IMR-90 (cell line): ENCODE results near the gene MAST3. TPM values are rescaled to one million over a fixed set of nuclear protein-coding genes. Genes with fewer than 3 reads are reported as not detected.

Source experiments
- ATAC-seq: fragments of 200-7000 bp; cut with Tn5 transposase; 2 replicates; pipeline ENCODE4 v1.9.1; 2020; ENCODE audit warnings: low read depth, mild to moderate bottlenecking, moderate library complexity
- BruUV-seq: library from RNA; stranded (reverse); fragments of 400-500 nt; replicated peaks from 2 replicates; lab custom pipeline; 2021; lab: Mats Ljungman, UMichigan
- CTCF ChIA-PET: fragments of 300-600 bp; formaldehyde crosslinking; extraction: SDS; loops from one replicate; lab custom pipeline; 2021; ENCODE audit warnings: antibody characterized with exemption; lab: Yijun Ruan, JAX
- POLR2A ChIA-PET: fragments of 300-600 bp; sonication (Branson Sonifier 250); formaldehyde crosslinking; loops from one replicate; lab custom pipeline; 2022; ENCODE audit warnings: antibody characterized with exemption; ENCODE audit not compliant: unreplicated experiment; lab: Charles Lee
- DNase-seq: peaks from one replicate; pipeline ENCODE4 v3.0.0; 2013
- H2AFZ ChIP-seq: replicated peaks from 2 replicates; pipeline ENCODE3; 2013; ENCODE audit warnings: low read length, mild to moderate bottlenecking; ENCODE audit not compliant: poor library complexity
- H2AK5ac ChIP-seq: 2 replicates; pipeline ENCODE4 v1.6.1; 2013; ENCODE audit warnings: low read depth, low read length, inconsistent platforms
- H2AK9ac ChIP-seq: replicated peaks from 2 replicates; pipeline ENCODE3; 2013; ENCODE audit warnings: mild to moderate bottlenecking, low read depth, low read length, moderate library complexity; ENCODE audit not compliant: poor library complexity
- H2BK120ac ChIP-seq: 2 replicates; pipeline ENCODE4 v1.6.1; 2013; ENCODE audit warnings: low read depth, low read length, inconsistent platforms
- H2BK15ac ChIP-seq: 3 replicates; pipeline ENCODE4 v1.6.1; 2013; ENCODE audit warnings: low read depth, low read length, inconsistent platforms
- H2BK20ac ChIP-seq: 2 replicates; pipeline ENCODE4 v1.6.1; 2013; ENCODE audit warnings: low read depth, mild to moderate bottlenecking, inconsistent platforms, low read length, moderate library complexity
- H2BK5ac ChIP-seq: 2 replicates; pipeline ENCODE4 v1.6.1; 2013; ENCODE audit warnings: mild to moderate bottlenecking, low read depth, low read length, inconsistent platforms; ENCODE audit not compliant: poor library complexity, severe bottlenecking
- H3K14ac ChIP-seq: replicated peaks from 2 replicates; pipeline ENCODE4 v1.6.1; 2013; ENCODE audit warnings: low read depth, low read length, inconsistent platforms
- H3K18ac ChIP-seq: 2 replicates; pipeline ENCODE4 v1.6.1; 2013; ENCODE audit warnings: low read depth, low read length, control low read depth
- H3K23ac ChIP-seq: 2 replicates; pipeline ENCODE4 v1.6.1; 2013; ENCODE audit warnings: low read depth, low read length, inconsistent platforms
- H3K27ac ChIP-seq: 2 replicates; pipeline ENCODE4 v1.5.1; 2013; ENCODE audit warnings: mild to moderate bottlenecking, control low read depth, low read length; ENCODE audit not compliant: insufficient read depth
- H3K27me3 ChIP-seq: 2 replicates; pipeline ENCODE4 v1.6.1; 2013; ENCODE audit warnings: low read length; ENCODE audit not compliant: control insufficient read depth, insufficient read depth
- H3K36me3 ChIP-seq: 2 replicates; pipeline ENCODE4 v1.6.1; 2013; ENCODE audit warnings: low read length, mixed read lengths; ENCODE audit not compliant: control insufficient read depth, insufficient read depth
- H3K4ac ChIP-seq: 2 replicates; pipeline ENCODE4 v1.6.1; 2013; ENCODE audit warnings: low read depth, low read length, inconsistent platforms
- H3K4me1 ChIP-seq: 2 replicates; pipeline ENCODE4 v1.6.1; 2013; ENCODE audit warnings: low read length, mixed read lengths; ENCODE audit not compliant: control insufficient read depth, insufficient read depth
- H3K4me2 ChIP-seq: 2 replicates; pipeline ENCODE4 v1.6.1; 2013; ENCODE audit warnings: low read depth, mild to moderate bottlenecking, control low read depth, low read length, moderate library complexity
- H3K4me3 ChIP-seq: 2 replicates; pipeline ENCODE4 v1.5.1; 2013; ENCODE audit warnings: low read depth, mild to moderate bottlenecking, control low read depth, low read length, moderate library complexity; ENCODE audit not compliant: insufficient read depth
- H3K56ac ChIP-seq: 2 replicates; pipeline ENCODE4 v1.6.1; 2013; ENCODE audit warnings: low read length, inconsistent platforms; ENCODE audit not compliant: insufficient read depth; ENCODE audit errors: extremely low read depth
- H3K79me1 ChIP-seq, 2 experiments: 2 replicates each; pipeline ENCODE4 v1.6.1; 2013; ENCODE audit warnings: low read length in 2 of 2, inconsistent platforms in 1 of 2, low read depth in 1 of 2
- H3K9ac ChIP-seq: 2 replicates; pipeline ENCODE4 v1.6.1; 2013; ENCODE audit warnings: low read depth, low read length, control low read depth
- H3K9me1 ChIP-seq: 2 replicates; pipeline ENCODE4 v1.6.1; 2013; ENCODE audit warnings: low read length, inconsistent platforms; ENCODE audit not compliant: insufficient read depth
- H3K9me3 ChIP-seq: 2 replicates; pipeline ENCODE4 v1.6.1; 2013; ENCODE audit warnings: low read length; ENCODE audit not compliant: control insufficient read depth, insufficient read depth
- H4K20me1 ChIP-seq: 2 replicates; pipeline ENCODE4 v1.6.1; 2013; ENCODE audit warnings: low read length, inconsistent platforms; ENCODE audit not compliant: insufficient read depth
- H4K5ac ChIP-seq: 2 replicates; pipeline ENCODE4 v1.6.1; 2013; ENCODE audit warnings: mild to moderate bottlenecking, low read depth, low read length, control low read depth
- H4K8ac ChIP-seq, 2 experiments: 2 replicates each; pipeline ENCODE4 v1.6.1; 2013; ENCODE audit warnings: low read depth in 2 of 2, low read length in 2 of 2, control low read depth in 1 of 2, inconsistent platforms in 1 of 2
- H4K91ac ChIP-seq: 2 replicates; pipeline ENCODE4 v1.6.1; 2013; ENCODE audit warnings: low read depth, low read length, inconsistent platforms; ENCODE audit not compliant: insufficient read depth
- BHLHE40 ChIP-seq: fragments of 150-350 bp; IDR thresholded peaks from 2 replicates; pipeline ENCODE4 v1.6.1; 2016; ENCODE audit warnings: mild to moderate bottlenecking, low read depth, low read length
- CEBPB ChIP-seq: IDR thresholded peaks from 2 replicates; pipeline ENCODE4 v1.6.1; 2012; ENCODE audit warnings: low read depth, low read length, improper control_type of control experiment
- CHD1 ChIP-seq: IDR thresholded peaks from 2 replicates; pipeline ENCODE4 v1.6.1; 2012; ENCODE audit warnings: low read depth, low read length, improper control_type of control experiment
- FOS ChIP-seq: fragments of 150-350 bp; IDR thresholded peaks from 2 replicates; pipeline ENCODE4 v1.6.1; 2016; ENCODE audit warnings: low read depth, low read length
- MAFK ChIP-seq: IDR thresholded peaks from 2 replicates; pipeline ENCODE4 v1.6.1; 2012; ENCODE audit warnings: low read depth, low read length, improper control_type of control experiment
- MAZ ChIP-seq: IDR thresholded peaks from 2 replicates; pipeline ENCODE4 v1.6.1; 2012; ENCODE audit warnings: low read depth, mild to moderate bottlenecking, low read length, improper control_type of control experiment, moderate library complexity, borderline replicate concordance
- MXI1 ChIP-seq: IDR thresholded peaks from 2 replicates; pipeline ENCODE4 v1.6.1; 2012; ENCODE audit warnings: low read depth, mild to moderate bottlenecking, low read length, moderate library complexity, borderline replicate concordance
- NFE2L2 ChIP-seq: fragments of 150-350 bp; IDR thresholded peaks from 2 replicates; pipeline ENCODE4 v1.6.1; 2016; ENCODE audit warnings: low read depth, mild to moderate bottlenecking, low read length
- POLR2A ChIP-seq: IDR thresholded peaks from 2 replicates; pipeline ENCODE4 v1.6.1; 2012; ENCODE audit warnings: mild to moderate bottlenecking, low read depth, low read length
- RAD21 ChIP-seq: IDR thresholded peaks from 2 replicates; pipeline ENCODE4 v1.6.1; 2012; ENCODE audit warnings: low read length, improper control_type of control experiment
- RCOR1 ChIP-seq: IDR thresholded peaks from 2 replicates; pipeline ENCODE4 v1.6.1; 2012; ENCODE audit warnings: mild to moderate bottlenecking, low read length, improper control_type of control experiment; ENCODE audit not compliant: insufficient replicate concordance
- RFX5 ChIP-seq: IDR thresholded peaks from 2 replicates; pipeline ENCODE4 v1.8.0; 2012; ENCODE audit warnings: low read depth, mild to moderate bottlenecking, low read length, moderate library complexity
- SMC3 ChIP-seq: fragments of 150-350 bp; IDR thresholded peaks from 2 replicates; pipeline ENCODE4 v1.6.1; 2016; ENCODE audit warnings: low read depth, mild to moderate bottlenecking, antibody characterized with exemption, low read length, moderate library complexity
- WGBS, 2 experiments: methylation state at CpG; one replicate each; pipeline versions ENCODE4 v1.1.5 to v1.1.7; 2013; ENCODE audit warnings: missing lambda C conversion rate in 2 of 2; ENCODE audit not compliant: insufficient read length in 1 of 2; ENCODE audit errors: extremely low coverage in 2 of 2; 5-methylcytosine and 5-hydroxymethylcytosine counted together
- dilution Hi-C: fragments of 300-500 bp; cut with HindIII; formaldehyde crosslinking; loops from one replicate; pipeline ENCODE4 v1.14.3; 2018; ENCODE audit warnings: low sequenced_read_pairs; ENCODE audit not compliant: unreplicated experiment
- in situ Hi-C: fragments of 300-500 bp; cut with MboI; formaldehyde crosslinking; loops from 3 replicates; pipeline ENCODE4 v1.14.3; 2019; ENCODE audit warnings: low sequenced_read_pairs, inconsistent platforms, mixed read lengths
- intact Hi-C: fragments of 100-400 bp; cut with micrococcal nuclease; formaldehyde crosslinking; loops from 2 replicates; pipeline ENCODE4 v1.10.0; 2022
- polyA plus RNA-seq, 3 experiments: library from polyadenylated mRNA; depleted of rRNA; stranded (reverse); fragments of >200 nt; gene quantifications; 2 replicates each; pipeline ENCODE4 v1.2.3, GENCODE V29; 2012; ENCODE audit warnings: low replicate concordance in 1 of 3
- total RNA-seq: library from RNA; depleted of rRNA; stranded (reverse); fragments of >200 nt; gene quantifications from 2 replicates; pipeline ENCODE4 v1.2.3, GENCODE V29; 2012
- TF ChIP-seq, protein P1 (sequence below): fragments of 150-350 bp; IDR thresholded peaks from 2 replicates; pipeline ENCODE4 v1.6.1; 2016; ENCODE audit warnings: low read depth, mild to moderate bottlenecking, low read length, moderate library complexity, borderline replicate concordance
- TF ChIP-seq, protein P2 (sequence below): fragments of 150-350 bp; IDR thresholded peaks from 2 replicates; pipeline ENCODE4 v1.6.1; 2017; ENCODE audit warnings: mild to moderate bottlenecking, antibody characterized with exemption, low read length, low read depth
- TF ChIP-seq, protein P3 (sequence below): conservative IDR thresholded peaks from 2 replicates; pipeline ENCODE4 v1.5.1; 2012; ENCODE audit warnings: mild to moderate bottlenecking, low read depth, low read length, improper control_type of control experiment

The MAST3 gene
- total and polyA plus RNA-seq, 2 of the 4 experiments (the other 2 are of a cell fraction) = 1.3 to 4.3 TPM

DNA sequence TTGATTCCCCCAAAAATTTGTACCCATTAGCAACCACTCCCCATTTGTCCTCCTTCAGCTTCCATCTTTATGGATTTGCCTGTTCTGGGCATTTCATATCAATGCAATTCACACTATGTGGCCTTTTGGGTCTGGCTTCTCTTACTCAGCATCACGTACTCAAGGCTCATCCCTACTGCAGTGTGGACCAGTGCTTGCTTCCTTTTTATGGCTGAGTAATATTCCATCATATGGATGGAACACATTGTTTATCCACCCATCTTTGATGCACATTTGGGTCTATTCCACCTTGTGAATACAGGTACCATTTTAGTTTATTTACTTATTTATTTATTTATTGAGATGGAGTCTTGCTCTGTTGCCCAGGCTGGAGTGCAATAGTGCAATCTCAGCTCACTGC is 42.9 kb downstream of the MAST3 start:
- POLR2A ChIA-PET = no interaction called here
- Histone ChIP-seq H4K91ac (no peak overlapping the region), H3K9me1 (no peaks in the 10 kb centered on the region), H3K23ac (no peak overlapping the region), H3K4me1 (no peaks in the 10 kb centered on the region), H3K9me3 (no peaks in the 10 kb centered on the region), H3K4me3 (no peak overlapping the region), H4K8ac (no peak overlapping the region), H2AK5ac (no peak overlapping the region), H4K5ac (no peak overlapping the region), H2BK120ac (no peak overlapping the region), H3K14ac (no peak overlapping the region), H2AK9ac (no peak overlapping the region), H3K79me1 (no peaks in the 10 kb centered on the region), H3K56ac (no peak overlapping the region; the same call in 1 of the 2 replicates), H2BK5ac (no peak overlapping the region), H3K4ac (no peak overlapping the region), H3K4me2 (no peak overlapping the region), H3K27ac (no peak overlapping the region), H2BK15ac (no peak overlapping the region), H2AFZ (no peak overlapping the region), H3K9ac (no peak overlapping the region), H3K36me3 (peaks cover 48% of the 10 kb centered on the region), H3K18ac (no peak overlapping the region), H2BK20ac (no peak overlapping the region), H4K20me1 (no peaks in the 10 kb centered on the region), H3K27me3 (no peaks in the 10 kb centered on the region)
- CTCF ChIA-PET = no interaction called here
- 100% methylated on average over 1 of the region's 1 CpG; no CpG with 5 or more reads in 1 of the 2 experiments for WGBS, 2 experiments
- BruUV-seq = no TSS peak
- DNase-seq (no peak), ATAC-seq (no peak)
- intact Hi-C loops (no loop called here), in situ Hi-C loops (no loop called here), dilution Hi-C loops (no loop called here)
- TF ChIP-seq POLR2A = no peak
- no peak for TF ChIP-seq BHLHE40
- TF ChIP-seq MXI1 = no peak
- TF ChIP-seq, protein P1, sequence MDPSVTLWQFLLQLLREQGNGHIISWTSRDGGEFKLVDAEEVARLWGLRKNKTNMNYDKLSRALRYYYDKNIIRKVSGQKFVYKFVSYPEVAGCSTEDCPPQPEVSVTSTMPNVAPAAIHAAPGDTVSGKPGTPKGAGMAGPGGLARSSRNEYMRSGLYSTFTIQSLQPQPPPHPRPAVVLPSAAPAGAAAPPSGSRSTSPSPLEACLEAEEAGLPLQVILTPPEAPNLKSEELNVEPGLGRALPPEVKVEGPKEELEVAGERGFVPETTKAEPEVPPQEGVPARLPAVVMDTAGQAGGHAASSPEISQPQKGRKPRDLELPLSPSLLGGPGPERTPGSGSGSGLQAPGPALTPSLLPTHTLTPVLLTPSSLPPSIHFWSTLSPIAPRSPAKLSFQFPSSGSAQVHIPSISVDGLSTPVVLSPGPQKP = no peak
- no peak for TF ChIP-seq MAZ
- TF ChIP-seq RFX5 = no peak
- TF ChIP-seq CHD1 = no peak
- TF ChIP-seq MAFK = no peak
- TF ChIP-seq RCOR1 = no peak
- TF ChIP-seq, protein P2, sequence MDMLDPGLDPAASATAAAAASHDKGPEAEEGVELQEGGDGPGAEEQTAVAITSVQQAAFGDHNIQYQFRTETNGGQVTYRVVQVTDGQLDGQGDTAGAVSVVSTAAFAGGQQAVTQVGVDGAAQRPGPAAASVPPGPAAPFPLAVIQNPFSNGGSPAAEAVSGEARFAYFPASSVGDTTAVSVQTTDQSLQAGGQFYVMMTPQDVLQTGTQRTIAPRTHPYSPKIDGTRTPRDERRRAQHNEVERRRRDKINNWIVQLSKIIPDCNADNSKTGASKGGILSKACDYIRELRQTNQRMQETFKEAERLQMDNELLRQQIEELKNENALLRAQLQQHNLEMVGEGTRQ = no peak
- no peak for TF ChIP-seq NFE2L2
- TF ChIP-seq SMC3 = no peak
- no peak for TF ChIP-seq FOS
- TF ChIP-seq RAD21 = no peak
- TF ChIP-seq CEBPB = no peak
- TF ChIP-seq, protein P3, sequence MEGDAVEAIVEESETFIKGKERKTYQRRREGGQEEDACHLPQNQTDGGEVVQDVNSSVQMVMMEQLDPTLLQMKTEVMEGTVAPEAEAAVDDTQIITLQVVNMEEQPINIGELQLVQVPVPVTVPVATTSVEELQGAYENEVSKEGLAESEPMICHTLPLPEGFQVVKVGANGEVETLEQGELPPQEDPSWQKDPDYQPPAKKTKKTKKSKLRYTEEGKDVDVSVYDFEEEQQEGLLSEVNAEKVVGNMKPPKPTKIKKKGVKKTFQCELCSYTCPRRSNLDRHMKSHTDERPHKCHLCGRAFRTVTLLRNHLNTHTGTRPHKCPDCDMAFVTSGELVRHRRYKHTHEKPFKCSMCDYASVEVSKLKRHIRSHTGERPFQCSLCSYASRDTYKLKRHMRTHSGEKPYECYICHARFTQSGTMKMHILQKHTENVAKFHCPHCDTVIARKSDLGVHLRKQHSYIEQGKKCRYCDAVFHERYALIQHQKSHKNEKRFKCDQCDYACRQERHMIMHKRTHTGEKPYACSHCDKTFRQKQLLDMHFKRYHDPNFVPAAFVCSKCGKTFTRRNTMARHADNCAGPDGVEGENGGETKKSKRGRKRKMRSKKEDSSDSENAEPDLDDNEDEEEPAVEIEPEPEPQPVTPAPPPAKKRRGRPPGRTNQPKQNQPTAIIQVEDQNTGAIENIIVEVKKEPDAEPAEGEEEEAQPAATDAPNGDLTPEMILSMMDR = no peak
